HG02943 (cell line): ENCODE data around the gene PIGP.
"Not testable (repeated sequence)": the region's sequence is repeated elsewhere in the genome, so short reads cannot be mapped to it uniquely, and the experiment has no call there.

Experiments
- ATAC-seq: cut with Tn5 transposase; IDR thresholded peaks from one replicate; pipeline ENCODE4 v1.9.1; 2021; ENCODE audit warnings: mild to moderate bottlenecking, low read depth, moderate library complexity; ENCODE audit not compliant: unreplicated experiment

PIGP gene

DNA sequence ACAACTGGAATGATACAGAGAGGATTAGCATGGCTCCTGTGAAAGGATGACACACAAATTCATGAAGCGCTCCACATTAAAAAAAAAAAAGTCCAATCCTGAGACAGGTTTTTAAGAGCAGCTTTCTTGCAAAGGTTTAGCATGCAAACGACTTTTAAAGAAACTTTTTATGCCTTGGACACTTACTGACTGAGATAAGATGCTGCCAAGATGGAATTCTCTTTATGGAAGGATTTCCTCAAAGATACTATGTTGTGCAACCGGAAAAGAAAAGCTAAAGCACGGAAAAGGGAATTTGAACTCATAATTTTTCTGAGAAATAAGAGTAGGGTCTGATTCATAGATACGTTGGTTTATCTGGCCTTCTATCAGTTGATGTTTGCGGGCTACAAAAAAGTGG, 27.3 kb downstream of the PIGP start:
- ATAC-seq: no peak

DNA sequence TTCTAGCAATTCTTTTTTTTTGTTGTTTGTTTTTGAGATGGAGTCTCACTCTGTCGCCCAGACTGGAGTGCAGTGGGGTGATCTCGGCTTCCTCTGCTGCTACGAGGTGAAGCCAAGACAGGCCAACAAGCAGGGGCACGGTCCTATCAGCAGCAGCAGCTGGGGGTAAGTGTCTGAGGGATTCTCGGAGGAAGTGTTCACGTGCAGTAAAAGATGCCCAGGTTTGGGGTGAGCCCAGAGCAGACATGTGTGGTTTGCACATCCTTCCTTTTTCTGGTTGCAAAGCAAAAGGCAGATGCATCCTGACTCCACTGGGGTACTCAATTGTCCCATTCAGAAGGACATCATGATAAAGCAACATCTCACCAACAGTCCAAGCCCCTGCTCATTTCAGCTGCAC, 27.7 kb downstream of the PIGP start:
- no peak for ATAC-seq

DNA sequence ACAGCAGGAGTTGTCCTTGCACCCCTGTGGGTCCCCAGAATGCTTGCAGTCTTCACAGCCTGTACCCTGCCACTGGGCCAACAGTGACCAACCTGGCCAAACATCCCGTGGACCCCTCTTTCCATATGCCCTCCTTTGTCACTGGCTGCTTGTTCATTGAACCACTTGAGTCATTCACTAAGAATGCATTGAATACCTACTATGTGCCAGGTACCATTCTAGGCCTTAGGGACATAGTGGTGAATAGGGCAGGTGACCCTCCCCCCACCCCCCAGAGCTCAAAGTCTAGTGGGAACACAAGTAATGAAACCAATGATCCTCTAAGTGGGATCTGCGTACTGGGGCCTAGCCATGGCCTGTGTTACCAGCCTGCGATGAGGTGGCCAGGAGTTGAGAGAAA, 28.2 kb downstream of the PIGP start:
- no peak for ATAC-seq

DNA sequence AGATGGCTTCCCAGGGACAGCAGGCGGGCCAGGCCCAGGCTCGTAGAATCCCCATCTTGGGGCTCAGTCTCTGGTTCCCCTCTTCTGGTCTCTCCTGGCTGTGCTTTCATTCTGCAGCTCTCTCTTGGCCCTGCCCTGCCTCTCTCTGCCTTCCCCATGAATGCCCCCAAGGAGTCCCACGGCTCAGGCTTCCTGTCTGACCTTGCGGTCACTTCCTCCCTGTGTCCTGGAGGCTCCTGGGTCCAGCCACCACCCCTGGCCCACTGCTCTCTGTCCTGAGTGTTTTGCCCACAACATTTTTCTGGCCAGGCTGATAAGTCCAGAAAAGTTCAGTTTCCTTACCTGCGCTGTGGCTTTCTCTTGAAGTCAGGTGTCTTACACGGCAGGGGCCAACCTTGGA, 29.1 kb downstream of the PIGP start:
- ATAC-seq: no peak

DNA sequence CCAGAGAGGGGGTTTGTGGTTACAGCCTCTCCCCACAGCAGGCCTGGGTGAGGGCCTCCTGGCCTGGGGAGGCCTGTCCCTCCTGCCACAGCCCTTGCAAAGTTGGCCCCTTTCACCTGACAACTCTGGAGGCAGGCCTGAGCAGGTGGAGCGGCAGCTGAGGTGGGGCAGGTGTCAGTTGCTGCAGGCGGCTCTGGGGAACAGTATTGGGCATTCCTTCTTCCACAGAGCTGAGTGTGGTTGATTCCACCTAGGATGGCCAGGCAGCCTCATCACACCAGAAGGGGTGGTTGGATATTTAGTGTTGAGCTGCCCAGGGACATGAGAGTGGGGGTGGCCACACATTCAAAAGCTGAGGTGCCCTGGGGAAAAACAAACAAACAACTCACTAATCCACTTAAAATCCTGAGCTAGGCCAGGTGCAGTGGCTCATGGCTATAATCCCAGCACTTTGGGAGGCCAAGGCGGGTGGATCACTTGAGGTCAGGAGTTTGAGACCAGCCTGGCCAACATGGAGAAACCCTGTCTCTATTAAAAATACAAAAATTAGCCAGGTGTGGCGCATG, 31.1 kb downstream of the PIGP start:
- ATAC-seq: no peak

DNA sequence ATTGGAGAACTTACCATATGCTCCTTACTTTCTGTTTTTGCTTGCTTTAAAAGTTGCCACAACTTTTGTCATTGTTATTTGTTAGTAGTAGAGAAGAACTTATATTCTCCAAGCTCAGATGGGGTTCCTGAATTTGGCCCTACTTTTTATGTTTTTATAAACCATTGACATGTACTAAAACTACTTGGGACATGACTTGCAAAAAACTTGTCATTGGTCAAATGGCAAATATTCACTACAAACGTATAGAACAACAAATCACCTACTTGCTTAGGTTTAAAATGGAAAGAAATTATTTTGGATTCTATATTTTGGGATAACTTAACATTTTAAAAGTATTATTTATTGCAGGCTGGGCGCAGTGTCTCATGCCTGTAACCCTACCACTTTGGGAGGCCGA, 32.7 kb downstream of the PIGP start:
- no peak for ATAC-seq

DNA sequence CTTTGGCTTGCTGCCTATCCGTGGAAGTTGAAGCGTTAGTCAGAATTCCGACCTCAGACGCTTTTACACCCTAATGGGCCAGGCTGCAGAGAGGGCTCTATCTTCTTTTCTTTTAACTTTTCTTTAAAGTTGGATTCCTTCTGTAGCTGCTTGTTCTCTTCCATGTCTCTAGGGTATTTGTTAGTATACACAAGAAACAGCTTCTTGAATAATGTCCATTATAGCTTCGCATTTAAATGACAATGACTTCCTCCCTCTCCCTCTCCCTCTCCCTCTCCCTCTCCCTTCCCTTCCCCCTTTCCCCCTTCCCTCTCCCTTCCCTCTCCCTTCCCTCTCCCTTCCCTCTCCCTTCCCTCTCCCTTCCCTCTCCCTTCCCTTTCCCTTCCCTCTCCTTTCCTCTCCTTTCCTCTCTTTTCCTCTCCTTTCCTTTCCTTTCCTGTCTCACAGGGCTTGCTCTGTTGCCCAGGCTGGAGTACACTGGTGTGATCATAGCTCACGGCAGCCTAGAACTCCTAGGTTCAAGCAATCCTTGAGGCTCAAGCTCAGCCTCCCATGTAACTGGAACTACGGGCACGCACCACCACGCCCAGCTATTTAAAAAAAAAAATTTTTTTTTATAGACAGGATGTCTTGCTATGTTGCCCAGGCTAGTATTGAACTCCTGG, 33.3 kb downstream of the PIGP start:
- no peak for ATAC-seq

DNA sequence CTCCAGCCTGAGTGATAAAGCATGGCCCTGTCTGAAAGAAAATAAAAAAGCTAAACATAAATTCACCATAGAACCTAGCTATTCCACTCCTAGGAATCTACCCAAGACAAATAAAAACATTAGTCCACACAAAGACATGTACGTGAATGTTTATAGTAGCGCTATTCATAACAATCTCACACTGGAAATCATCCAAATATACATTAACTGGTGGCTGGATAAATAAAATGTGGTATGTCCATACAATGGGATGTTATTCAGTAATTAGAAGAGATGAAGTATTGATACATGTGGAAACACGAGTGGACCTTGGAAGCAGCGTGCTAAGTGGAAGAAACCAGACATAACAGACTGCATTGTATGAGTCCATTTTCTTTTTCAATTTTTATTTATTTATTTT, 36.7 kb downstream of the PIGP start:
- no peak for ATAC-seq

DNA sequence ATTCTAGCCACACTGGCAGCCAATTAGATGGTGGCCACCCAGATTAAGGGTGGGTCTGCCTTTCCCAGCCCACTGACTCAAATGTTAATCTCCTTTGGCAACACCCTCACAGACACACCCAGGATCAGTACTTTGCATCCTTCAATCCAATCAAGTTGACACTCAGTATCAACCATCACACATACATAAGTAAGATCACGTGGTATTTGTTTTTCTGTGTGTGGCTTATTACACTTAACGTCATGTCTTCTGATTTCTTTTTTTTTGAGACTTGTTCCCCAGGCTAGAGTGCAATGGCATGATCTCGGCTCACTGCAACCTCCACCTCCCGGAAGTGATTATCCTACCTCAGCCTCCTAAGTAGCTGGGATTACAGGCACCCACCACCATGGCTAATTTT, 38.5 kb downstream of the PIGP start:
- not testable (repeated sequence) for ATAC-seq

DNA sequence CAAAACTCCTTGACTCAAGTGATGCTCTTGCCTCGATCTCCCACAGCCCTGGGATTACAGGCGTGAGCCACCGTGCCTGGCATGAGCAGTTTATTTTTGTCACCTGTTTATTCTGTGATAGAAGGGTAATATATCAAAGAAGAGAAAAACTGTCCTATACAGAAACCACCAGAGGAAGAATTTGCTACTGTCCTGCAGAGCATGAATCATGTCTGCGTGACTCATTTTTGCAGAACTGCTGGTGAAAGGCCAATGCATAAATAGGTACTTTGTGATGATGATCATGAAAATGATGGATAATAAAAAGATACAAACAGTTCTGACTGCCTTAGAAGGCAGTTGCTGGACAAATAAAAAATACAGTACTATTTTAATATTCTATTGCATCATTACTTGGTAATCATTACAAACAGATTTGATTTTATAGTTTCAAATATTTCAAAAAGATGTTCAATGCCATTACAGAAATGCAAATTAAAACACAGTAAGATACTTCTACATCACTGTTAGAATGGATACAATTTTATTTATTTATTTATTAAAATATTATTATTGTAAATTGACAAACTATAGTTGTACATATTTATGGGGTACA, 39.9 kb downstream of the PIGP start:
- no peak for ATAC-seq

DNA sequence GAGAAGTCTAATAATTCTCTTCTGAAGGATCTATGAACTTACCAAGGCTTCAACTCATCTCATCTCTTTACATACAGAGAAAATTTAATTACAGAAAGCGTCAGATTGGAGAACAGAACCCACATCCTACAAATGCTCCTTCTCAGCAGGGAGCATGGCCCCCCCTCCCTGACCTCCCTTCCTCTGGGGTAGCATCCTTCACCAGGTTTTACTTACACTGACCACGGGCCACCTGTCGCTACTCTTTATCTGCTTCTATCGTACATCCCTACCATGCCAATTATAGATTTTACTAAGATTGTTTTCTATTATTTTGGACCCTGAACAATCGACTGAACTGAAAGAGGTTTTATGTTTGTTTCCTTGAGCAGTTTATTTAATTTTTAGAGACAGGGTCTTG, 40.6 kb downstream of the PIGP start:
- no peak for ATAC-seq

DNA sequence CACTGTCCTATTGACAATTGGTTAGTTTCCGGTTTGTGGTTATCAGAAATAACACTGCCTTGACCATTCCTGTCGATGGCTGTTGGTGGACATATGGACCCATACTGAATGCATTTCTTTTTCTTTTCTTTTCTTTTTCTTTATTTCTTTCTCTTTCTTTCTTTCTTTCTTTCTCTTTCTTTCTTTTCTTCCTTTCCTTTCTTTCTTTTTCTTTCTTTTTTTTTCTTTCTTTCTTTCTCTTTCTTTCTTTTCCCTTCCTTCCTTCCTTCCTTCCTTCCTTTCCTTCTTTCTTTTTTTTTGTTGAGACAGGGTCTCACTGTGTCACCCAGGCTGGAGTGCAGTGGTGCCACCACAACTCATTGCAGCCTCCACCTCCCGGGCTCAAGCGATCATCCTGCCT, 42.0 kb downstream of the PIGP start:
- ATAC-seq: no peak

DNA sequence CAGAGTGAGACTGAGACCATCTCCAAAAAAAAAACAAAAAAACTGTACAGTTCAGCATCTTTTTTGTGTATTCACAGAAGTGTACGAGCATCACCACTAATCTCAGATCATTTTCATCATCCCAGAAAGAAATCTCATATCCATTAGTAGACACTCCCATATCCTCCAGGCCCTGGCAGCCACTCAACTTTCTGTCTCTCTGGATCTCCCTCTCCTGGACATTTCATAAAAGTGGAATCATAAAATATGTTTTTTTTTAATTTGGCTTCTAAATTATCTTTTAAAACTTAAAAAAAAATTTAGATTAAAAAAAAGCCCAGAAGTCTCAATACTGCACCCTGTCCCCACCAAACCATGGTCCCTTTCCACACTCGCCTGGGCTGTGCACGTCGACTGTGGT, 44.3 kb downstream of the PIGP start:
- no peak for ATAC-seq

DNA sequence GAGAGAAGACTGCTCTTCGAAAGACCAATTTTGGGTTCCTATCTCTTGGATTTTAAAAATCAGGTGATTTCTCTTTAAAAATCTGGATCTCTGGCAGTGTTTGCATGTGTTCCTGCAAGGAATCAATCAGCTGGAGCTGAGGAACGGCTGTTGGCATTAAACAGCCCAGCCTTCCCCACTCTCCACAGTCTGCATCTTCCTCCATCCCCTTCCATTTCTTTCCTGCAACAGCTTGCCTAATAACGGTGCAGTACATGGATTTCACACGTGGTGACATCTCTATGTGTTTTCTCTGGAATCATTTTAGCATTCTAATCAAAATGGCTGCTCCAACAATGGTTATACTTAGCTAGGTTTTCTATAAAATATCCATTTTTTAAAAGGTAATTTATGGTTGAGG, 46.4 kb downstream of the PIGP start:
- no peak for ATAC-seq

DNA sequence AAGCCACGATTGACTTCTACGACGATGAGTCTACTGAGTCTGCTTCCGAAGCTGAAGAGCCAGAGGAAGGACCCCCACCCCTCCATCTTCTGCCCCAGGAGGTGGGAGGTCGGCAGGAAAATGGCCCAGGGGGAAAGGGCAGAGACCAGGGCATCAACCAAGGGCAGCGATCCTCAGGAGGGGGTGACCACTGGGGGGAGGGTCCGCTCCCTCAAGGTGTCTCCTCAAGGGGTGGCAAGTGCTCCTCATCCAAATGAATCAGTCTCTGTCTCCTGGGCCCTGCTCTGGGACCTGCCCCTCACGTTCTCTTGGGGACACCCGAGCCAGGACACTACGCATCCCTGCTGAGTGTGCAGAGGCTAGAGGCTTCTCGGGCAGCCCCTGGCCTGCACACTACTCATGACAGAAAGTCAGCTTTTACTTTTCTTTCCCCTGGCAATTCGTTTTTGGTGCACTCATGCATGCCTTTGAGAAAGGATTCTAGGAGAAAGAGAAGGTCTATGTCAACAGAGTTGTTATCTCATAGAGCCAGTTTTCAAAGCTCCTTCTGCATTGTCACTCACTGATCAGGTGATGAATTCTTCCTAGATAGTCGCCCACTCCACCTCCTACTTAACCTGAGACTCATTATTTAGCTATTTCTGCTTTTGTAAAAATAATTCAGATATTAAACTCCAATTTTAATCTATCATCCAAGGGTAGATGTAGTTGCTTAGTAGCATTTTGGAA, 54.8 kb downstream of the PIGP start:
- ATAC-seq: no peak
